ENCODE results near the gene PTMS.
A peak's percentile ranks its signal among the peaks of the same experiment; 100 is the strongest.

PTMS gene

DNA sequence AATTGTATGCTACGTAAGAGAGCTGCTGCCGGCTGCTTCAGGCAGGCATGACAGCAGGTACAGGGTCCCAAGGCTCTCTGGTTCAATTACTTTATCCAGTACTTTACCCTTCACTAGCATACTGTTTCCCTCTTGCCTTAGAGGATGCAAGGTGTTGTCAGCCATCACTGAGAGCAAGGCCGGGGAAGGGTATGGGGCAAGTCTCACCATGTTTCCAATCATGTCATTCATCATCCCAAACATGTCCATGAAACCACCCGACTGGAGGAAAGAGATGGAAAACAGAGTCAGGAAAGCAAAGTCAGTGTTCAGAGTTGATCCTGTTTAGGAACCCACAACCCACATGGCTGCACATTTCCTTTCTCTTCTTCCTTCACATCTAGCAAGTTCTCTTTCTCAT, 15.7 kb upstream of the PTMS start:
- POLR2A ChIA-PET: no interaction called here
- no peaks in the 10 kb centered on the region for H3K4me1 ChIP-seq (ENCODE audit: control insufficient read depth, insufficient read depth, low read length)
- no peak overlapping the region for H3K4me3 ChIP-seq (ENCODE audit: low read depth, low read length)
- CTCF ChIA-PET: interaction anchor here (2.1 to 5.6 kb wide), 2 partner anchors 66 to 74 kb away, joined by 6 to 116 read pairs; partner anchors contain the start of gene GPR162
- H3K27ac ChIP-seq (ENCODE audit: extremely low read depth, low read depth, low read length): no peak overlapping the region
- H3K9me3 ChIP-seq (ENCODE audit: control insufficient read depth, insufficient read depth, low read depth, low read length): no peaks in the 10 kb centered on the region
- H3K36me3 ChIP-seq (ENCODE audit: control insufficient read depth in 2 of 2, insufficient read depth in 1 of 2, low read length in 2 of 2): peaks cover 39 to 66% of the 10 kb centered on the region in 2 experiments
- TF ChIP-seq SCRT2 (tag by site-specific recombination; IDR thresholded peaks at IDR 0.05): no peak
- TF ChIP-seq ZBTB21 (tag by site-specific recombination; IDR thresholded peaks at IDR 0.05): no peak
- TF ChIP-seq ZFHX2 (tag by site-specific recombination; conservative IDR thresholded peaks at IDR 0.05): no peak
- TF ChIP-seq ZNF561 (tag by site-specific recombination; IDR thresholded peaks at IDR 0.05; ENCODE audit: borderline replicate concordance): no peak
- TF ChIP-seq HIC1 (tag by site-specific recombination; IDR thresholded peaks at IDR 0.05): no peak
- no peak for TF ChIP-seq ZNF521 (tag by site-specific recombination; IDR thresholded peaks at IDR 0.05)
- no peak for TF ChIP-seq ZNF530 (tag by site-specific recombination; IDR thresholded peaks at IDR 0.05; ENCODE audit: low read depth)
- TF ChIP-seq MEIS1 (CRISPR knock-in tag; IDR thresholded peaks at IDR 0.05; ENCODE audit: borderline replicate concordance): no peak
- TF ChIP-seq ZNF174 (tag by site-specific recombination; IDR thresholded peaks at IDR 0.05): no peak
- TF ChIP-seq ZNF121 (tag by site-specific recombination; IDR thresholded peaks at IDR 0.05): no peak
- TF ChIP-seq GLIS2 (tag by site-specific recombination; IDR thresholded peaks at IDR 0.05): no peak
- TF ChIP-seq HOXC10 (CRISPR knock-in tag; IDR thresholded peaks at IDR 0.05): no peak
- no peak for TF ChIP-seq ZNF48 (tag by site-specific recombination; IDR thresholded peaks at IDR 0.05)
- TF ChIP-seq ZSCAN4 (tag by site-specific recombination; IDR thresholded peaks at IDR 0.05): no peak
- no peak for TF ChIP-seq KLF10 (tag by site-specific recombination; IDR thresholded peaks at IDR 0.05)
- no peak for TF ChIP-seq ZNF274 (IDR thresholded peaks at IDR 0.05; ENCODE audit: low read length)
- no peak for TF ChIP-seq ZNF274 (tag by site-specific recombination; IDR thresholded peaks at IDR 0.05; ENCODE audit: borderline replicate concordance)

GRCh38 chr12:6751767-6752166, 14.4 kb upstream of the PTMS start:
- H3K9me3 ChIP-seq (ENCODE audit: control insufficient read depth, insufficient read depth, low read depth, low read length): no peaks in the 10 kb centered on the region
- ChIA-PET POLR2A (interaction anchor here (1.0 to 4.2 kb wide), 14 partner anchors 9 to 116 kb away, joined by 3 to 79 read pairs (median 13); partner anchors contain the start of genes CDCA3, COPS7A, GPR162 and LAG3), CTCF (interaction anchor here (0.5 to 5.6 kb wide), 18 partner anchors 8 to 121 kb away, joined by 3 to 140 read pairs (median 14); partner anchors contain the start of genes COPS7A, GPR162 and PTMS)
- TF ChIP-seq, protein P1, sequence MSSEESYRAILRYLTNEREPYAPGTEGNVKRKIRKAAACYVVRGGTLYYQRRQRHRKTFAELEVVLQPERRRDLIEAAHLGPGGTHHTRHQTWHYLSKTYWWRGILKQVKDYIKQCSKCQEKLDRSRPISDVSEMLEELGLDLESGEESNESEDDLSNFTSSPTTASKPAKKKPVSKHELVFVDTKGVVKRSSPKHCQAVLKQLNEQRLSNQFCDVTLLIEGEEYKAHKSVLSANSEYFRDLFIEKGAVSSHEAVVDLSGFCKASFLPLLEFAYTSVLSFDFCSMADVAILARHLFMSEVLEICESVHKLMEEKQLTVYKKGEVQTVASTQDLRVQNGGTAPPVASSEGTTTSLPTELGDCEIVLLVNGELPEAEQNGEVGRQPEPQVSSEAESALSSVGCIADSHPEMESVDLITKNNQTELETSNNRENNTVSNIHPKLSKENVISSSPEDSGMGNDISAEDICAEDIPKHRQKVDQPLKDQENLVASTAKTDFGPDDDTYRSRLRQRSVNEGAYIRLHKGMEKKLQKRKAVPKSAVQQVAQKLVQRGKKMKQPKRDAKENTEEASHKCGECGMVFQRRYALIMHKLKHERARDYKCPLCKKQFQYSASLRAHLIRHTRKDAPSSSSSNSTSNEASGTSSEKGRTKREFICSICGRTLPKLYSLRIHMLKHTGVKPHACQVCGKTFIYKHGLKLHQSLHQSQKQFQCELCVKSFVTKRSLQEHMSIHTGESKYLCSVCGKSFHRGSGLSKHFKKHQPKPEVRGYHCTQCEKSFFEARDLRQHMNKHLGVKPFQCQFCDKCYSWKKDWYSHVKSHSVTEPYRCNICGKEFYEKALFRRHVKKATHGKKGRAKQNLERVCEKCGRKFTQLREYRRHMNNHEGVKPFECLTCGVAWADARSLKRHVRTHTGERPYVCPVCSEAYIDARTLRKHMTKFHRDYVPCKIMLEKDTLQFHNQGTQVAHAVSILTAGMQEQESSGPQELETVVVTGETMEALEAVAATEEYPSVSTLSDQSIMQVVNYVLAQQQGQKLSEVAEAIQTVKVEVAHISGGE (tag by site-specific recombination; conservative IDR thresholded peaks at IDR 0.05; ENCODE audit: low read depth): no peak
- TF ChIP-seq ZNF510 (tag by site-specific recombination; IDR thresholded peaks at IDR 0.05; ENCODE audit: insufficient replicate concordance): no peak
- TF ChIP-seq, protein P2, sequence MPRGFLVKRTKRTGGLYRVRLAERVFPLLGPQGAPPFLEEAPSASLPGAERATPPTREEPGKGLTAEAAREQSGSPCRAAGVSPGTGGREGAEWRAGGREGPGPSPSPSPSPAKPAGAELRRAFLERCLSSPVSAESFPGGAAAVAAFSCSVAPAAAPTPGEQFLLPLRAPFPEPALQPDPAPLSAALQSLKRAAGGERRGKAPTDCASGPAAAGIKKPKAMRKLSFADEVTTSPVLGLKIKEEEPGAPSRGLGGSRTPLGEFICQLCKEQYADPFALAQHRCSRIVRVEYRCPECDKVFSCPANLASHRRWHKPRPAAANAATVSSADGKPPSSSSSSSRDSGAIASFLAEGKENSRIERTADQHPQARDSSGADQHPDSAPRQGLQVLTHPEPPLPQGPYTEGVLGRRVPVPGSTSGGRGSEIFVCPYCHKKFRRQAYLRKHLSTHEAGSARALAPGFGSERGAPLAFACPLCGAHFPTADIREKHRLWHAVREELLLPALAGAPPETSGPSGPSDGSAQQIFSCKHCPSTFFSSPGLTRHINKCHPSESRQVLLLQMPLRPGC (tag by site-specific recombination; IDR thresholded peaks at IDR 0.05): no peak
- no peak for TF ChIP-seq ZNF768 (tag by site-specific recombination; IDR thresholded peaks at IDR 0.05)
- no peak for TF ChIP-seq ZNF670 (tag by site-specific recombination; IDR thresholded peaks at IDR 0.05; ENCODE audit: low read depth)
- no peak for TF ChIP-seq ZFP41 (tag by site-specific recombination; IDR thresholded peaks at IDR 0.05; ENCODE audit: borderline replicate concordance)
- no peak for TF ChIP-seq EGR2 (tag by site-specific recombination; IDR thresholded peaks at IDR 0.05; ENCODE audit: low read depth)
- no peak for TF ChIP-seq ZNF530 (tag by site-specific recombination; IDR thresholded peaks at IDR 0.05; ENCODE audit: low read depth)
- TF ChIP-seq WT1 (tag by site-specific recombination; IDR thresholded peaks at IDR 0.05): no peak
- no peak for TF ChIP-seq ZNF311 (tag by site-specific recombination; IDR thresholded peaks at IDR 0.05; ENCODE audit: borderline replicate concordance)
- TF ChIP-seq ZNF433 (tag by site-specific recombination; IDR thresholded peaks at IDR 0.05; ENCODE audit: low read depth): no peak
- H3K36me3 ChIP-seq (ENCODE audit: control insufficient read depth in 2 of 2, insufficient read depth in 1 of 2, low read length in 2 of 2): peaks cover 35 to 54% of the 10 kb centered on the region in 2 experiments
- no peaks in the 10 kb centered on the region for H3K4me1 ChIP-seq (ENCODE audit: control insufficient read depth, insufficient read depth, low read length)
- peak overlapping the region; percentile 93; the same call in 1 of the 2 replicates for H3K27ac ChIP-seq (ENCODE audit: extremely low read depth, low read depth, low read length)
- H3K4me3 ChIP-seq (ENCODE audit: low read depth, low read length): peak overlapping the region; percentile 99
